Measurements from ENCODE around the gene ERC2. TPM values are rescaled to one million over a fixed set of nuclear protein-coding genes. Genes with fewer than 3 reads are reported as not detected.

The ERC2 gene
- polyA plus RNA-seq, 2 of the 4 experiments (the other 2 are of a cell fraction): 0.16 TPM; not detected in 1

DNA sequence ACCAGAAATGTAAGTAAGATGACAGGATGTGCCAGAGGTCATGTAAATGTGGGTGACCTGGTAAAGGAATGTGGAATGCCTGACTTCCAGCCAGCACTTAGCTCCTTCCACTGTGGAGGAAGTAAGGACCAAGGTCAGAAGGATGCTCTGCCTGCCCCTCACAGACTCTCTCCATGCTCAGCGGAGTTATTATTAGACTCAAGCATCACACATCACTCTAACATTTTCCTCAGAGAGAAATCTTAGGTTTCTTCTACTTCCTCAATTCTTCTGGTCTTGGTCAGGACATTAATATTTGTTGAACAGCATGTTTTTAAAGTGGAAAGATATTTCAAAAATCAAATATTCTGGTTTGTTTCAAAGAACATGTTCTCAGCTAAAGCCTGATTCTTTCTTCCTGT is 749.7 kb downstream of the ERC2 start (continued):
- TF ChIP-seq, protein P1, sequence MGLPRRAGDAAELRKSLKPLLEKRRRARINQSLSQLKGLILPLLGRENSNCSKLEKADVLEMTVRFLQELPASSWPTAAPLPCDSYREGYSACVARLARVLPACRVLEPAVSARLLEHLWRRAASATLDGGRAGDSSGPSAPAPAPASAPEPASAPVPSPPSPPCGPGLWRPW (IDR thresholded peaks at IDR 0.05): no peak

DNA sequence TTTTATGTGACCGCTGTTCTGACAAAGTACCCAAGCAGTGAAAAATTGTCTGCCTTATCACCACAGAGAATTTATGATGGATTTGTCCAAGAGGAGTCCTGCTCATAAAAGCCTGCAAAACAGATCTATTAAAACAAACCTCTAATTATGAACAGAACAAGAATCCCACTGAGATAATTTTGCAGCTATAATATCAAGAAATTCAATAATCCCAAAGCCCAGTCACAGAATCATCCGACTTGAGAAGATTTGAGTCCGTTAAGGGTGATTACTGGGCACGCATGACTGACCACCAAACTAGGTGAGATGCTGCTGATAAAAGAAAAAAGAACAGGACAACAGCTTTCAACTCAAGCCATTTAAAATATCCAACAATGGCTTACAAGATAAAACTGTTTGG is 750.2 kb downstream of the ERC2 start:
- H3K27ac ChIP-seq: no peak overlapping the region
- ATAC-seq (no peak), DNase-seq (ENCODE audit: low read depth in 1 of 2, low spot score in 1 of 2) (no peak), FAIRE-seq (no peak)
- H3K4me1 ChIP-seq: no peaks in the 10 kb centered on the region
- no peaks in the 10 kb centered on the region for H3K9me3 ChIP-seq
- ChIA-PET POLR2A (no interaction called here), CTCF (no interaction called here)
- TF ChIP-seq HOXA7 (CRISPR knock-in tag; IDR thresholded peaks at IDR 0.05): no peak
- no peak for TF ChIP-seq RAD21 (conservative IDR thresholded peaks at IDR 0.05 in 1 of 2, IDR thresholded peaks at IDR 0.05 in 1 of 2)
- no peak for TF ChIP-seq HOXB13 (CRISPR knock-in tag; IDR thresholded peaks at IDR 0.05; ENCODE audit: low read depth)
- TF ChIP-seq ZSCAN20 (CRISPR knock-in tag; IDR thresholded peaks at IDR 0.05): no peak
- TF ChIP-seq HEYL (CRISPR knock-in tag; IDR thresholded peaks at IDR 0.05): no peak
- no peak for TF ChIP-seq FOXS1 (CRISPR knock-in tag; IDR thresholded peaks at IDR 0.05)
- TF ChIP-seq CHD2 (IDR thresholded peaks at IDR 0.05; ENCODE audit: low read length, partially characterized antibody): no peak
- TF ChIP-seq TFCP2L1 (CRISPR knock-in tag; IDR thresholded peaks at IDR 0.05): no peak
- no peak for TF ChIP-seq EHMT2 (IDR thresholded peaks at IDR 0.05; ENCODE audit: low read depth)
- no peak for TF ChIP-seq FOSB (CRISPR knock-in tag; IDR thresholded peaks at IDR 0.05)
- no peak for TF ChIP-seq JUN (IDR thresholded peaks at IDR 0.05)
- no peak for TF ChIP-seq MYC (IDR thresholded peaks at IDR 0.05; ENCODE audit: borderline replicate concordance, low read length)
- TF ChIP-seq ESRRA (IDR thresholded peaks at IDR 0.05; ENCODE audit: borderline replicate concordance, low read length): no peak
- H3K4me3 ChIP-seq: no peak overlapping the region
- WGBS (ENCODE audit: missing lambda C conversion rate): 47% methylated on average over 4 of the region's 4 CpGs
- H3K4me2 ChIP-seq: no peak overlapping the region

DNA sequence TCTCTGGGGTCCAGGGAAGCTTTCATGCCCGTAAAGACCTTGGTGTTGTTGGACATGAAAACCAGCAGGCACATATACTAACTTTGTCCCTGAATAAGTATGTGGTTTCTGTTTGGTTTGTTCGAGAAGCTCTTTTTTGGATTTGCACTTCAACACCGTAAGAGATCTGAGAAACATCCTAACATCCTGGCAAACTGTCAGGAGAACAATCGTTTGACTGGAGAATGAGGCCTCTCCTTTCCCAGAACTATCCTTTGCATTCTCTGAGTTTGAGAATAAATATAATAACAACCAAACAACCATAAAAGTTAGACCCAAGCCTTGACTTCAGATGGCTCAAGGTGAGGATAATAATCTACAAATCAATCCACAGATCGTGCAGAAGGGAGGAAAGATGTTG is 750.8 kb downstream of the ERC2 start:
- TF ChIP-seq, protein P1 (IDR thresholded peaks at IDR 0.05): no peak
- TF ChIP-seq EHF (CRISPR knock-in tag; IDR thresholded peaks at IDR 0.05) (no peak), EP300 (IDR thresholded peaks at IDR 0.05) (no peak), HEYL (CRISPR knock-in tag; IDR thresholded peaks at IDR 0.05) (no peak)
- TF ChIP-seq, protein P2, sequence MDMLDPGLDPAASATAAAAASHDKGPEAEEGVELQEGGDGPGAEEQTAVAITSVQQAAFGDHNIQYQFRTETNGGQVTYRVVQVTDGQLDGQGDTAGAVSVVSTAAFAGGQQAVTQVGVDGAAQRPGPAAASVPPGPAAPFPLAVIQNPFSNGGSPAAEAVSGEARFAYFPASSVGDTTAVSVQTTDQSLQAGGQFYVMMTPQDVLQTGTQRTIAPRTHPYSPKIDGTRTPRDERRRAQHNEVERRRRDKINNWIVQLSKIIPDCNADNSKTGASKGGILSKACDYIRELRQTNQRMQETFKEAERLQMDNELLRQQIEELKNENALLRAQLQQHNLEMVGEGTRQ (IDR thresholded peaks at IDR 0.05): no peak
- no peak overlapping the region for H3K27ac ChIP-seq
- ATAC-seq: no peak
- no peak overlapping the region for H3K4me3 ChIP-seq
- H3K4me1 ChIP-seq: no peaks in the 10 kb centered on the region
- DNase-seq (ENCODE audit: low read depth in 1 of 2, low spot score in 1 of 2): no peak
- no peak for FAIRE-seq
- ChIA-PET POLR2A (no interaction called here), CTCF (no interaction called here)
- WGBS (ENCODE audit: missing lambda C conversion rate): 10% methylated on average over 5 of the region's 5 CpGs
- H3K4me2 ChIP-seq: no peak overlapping the region
- no peaks in the 10 kb centered on the region for H3K9me3 ChIP-seq

DNA sequence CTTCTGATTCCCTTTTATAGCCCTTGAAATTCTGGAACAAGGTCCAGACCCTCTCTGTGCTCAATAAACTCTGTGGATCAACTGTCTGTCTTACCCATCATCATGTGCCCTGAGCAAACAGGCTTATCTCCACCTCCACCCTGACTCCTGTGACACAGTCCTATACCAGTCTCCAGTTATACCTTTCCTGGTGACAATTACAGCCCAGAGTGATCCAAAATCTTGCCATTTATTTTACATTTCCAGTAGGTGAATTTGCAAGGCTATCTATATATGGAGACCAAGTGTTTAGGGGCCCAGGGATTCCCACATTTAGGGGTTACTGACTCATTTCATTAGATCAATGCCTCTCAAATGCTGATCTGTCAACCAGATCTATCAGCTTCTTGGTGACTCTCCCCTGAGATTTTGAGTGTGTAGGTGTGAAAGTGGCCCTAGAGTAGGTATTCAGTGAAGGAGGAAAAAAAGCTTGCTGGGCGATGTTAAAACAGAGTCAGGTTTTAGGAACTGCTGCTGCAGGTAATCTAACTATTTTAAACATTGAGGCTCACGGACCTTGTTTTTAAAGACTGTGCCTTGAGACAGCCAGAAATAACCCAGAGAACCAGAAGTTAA is 751.5 kb downstream of the ERC2 start:
- CTCF ChIA-PET: no interaction called here
- 9% methylated on average over 2 of the region's 2 CpGs for WGBS (ENCODE audit: missing lambda C conversion rate)
- no peak for TF ChIP-seq CBX8 (IDR thresholded peaks at IDR 0.05)
- TF ChIP-seq TFCP2L1 (CRISPR knock-in tag; IDR thresholded peaks at IDR 0.05): no peak
- TF ChIP-seq RNF2 (IDR thresholded peaks at IDR 0.05; ENCODE audit: borderline replicate concordance, low read depth): no peak
- no peak for TF ChIP-seq MYC (IDR thresholded peaks at IDR 0.05; ENCODE audit: borderline replicate concordance, low read length)
- TF ChIP-seq NFE2L2 (conservative IDR thresholded peaks at IDR 0.05; ENCODE audit: low read length): no peak
- TF ChIP-seq JUN (IDR thresholded peaks at IDR 0.05): no peak
- Histone ChIP-seq H3K4me2 (no peak overlapping the region), H3K4me3 (no peak overlapping the region), H3K4me1 (no peaks in the 10 kb centered on the region), H3K9me3 (no peaks in the 10 kb centered on the region), H3K27ac (no peak overlapping the region)
- ATAC-seq (no peak), FAIRE-seq (no peak), DNase-seq (ENCODE audit: low read depth in 1 of 2, low spot score in 1 of 2) (no peak)
- POLR2A ChIA-PET: no interaction called here
